ENCODE data around the gene NVL.

DNA sequence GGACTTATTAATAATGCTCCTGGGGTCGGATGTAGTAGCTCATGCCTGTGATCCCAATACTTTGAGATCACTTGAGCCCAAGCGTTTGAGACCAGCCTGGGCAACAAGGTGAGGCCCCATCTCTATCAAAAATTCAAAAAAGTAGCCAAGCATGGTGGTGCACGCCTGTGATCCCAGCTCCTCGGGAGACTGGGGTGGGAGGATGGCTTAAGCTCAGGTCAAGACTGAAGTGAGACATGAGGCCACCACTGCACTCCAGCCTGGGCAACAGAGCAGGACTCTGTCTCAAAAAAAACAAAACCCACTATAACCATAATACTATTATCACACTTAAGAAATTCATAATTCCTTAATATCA is 148.5 kb downstream of the NVL start:
- TF ChIP-seq POLR2A (IDR thresholded peaks at IDR 0.05; ENCODE audit: low read depth, low read length) (no peak), EZH2 (IDR thresholded peaks at IDR 0.05; ENCODE audit: borderline replicate concordance, low read depth, low read length, severe bottlenecking) (no peak), FOS (IDR thresholded peaks at IDR 0.05; ENCODE audit: borderline replicate concordance, insufficient read depth, low read length) (no peak), POLR2AphosphoS5 (IDR thresholded peaks at IDR 0.05; ENCODE audit: insufficient read depth, low read depth, low read length) (no peak)
- TF ChIP-seq, protein P1, sequence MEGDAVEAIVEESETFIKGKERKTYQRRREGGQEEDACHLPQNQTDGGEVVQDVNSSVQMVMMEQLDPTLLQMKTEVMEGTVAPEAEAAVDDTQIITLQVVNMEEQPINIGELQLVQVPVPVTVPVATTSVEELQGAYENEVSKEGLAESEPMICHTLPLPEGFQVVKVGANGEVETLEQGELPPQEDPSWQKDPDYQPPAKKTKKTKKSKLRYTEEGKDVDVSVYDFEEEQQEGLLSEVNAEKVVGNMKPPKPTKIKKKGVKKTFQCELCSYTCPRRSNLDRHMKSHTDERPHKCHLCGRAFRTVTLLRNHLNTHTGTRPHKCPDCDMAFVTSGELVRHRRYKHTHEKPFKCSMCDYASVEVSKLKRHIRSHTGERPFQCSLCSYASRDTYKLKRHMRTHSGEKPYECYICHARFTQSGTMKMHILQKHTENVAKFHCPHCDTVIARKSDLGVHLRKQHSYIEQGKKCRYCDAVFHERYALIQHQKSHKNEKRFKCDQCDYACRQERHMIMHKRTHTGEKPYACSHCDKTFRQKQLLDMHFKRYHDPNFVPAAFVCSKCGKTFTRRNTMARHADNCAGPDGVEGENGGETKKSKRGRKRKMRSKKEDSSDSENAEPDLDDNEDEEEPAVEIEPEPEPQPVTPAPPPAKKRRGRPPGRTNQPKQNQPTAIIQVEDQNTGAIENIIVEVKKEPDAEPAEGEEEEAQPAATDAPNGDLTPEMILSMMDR (IDR thresholded peaks at IDR 0.05; ENCODE audit: extremely low read depth in 1 of 2, insufficient read depth in 1 of 2, low read depth in 1 of 2, low read length in 2 of 2): no peak
- TF ChIP-seq, protein P2, sequence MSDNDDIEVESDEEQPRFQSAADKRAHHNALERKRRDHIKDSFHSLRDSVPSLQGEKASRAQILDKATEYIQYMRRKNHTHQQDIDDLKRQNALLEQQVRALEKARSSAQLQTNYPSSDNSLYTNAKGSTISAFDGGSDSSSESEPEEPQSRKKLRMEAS (IDR thresholded peaks at IDR 0.05; ENCODE audit: insufficient read depth, insufficient read length): no peak

Data from endothelial cell of umbilical vein (primary cell).